Mammary epithelial cell (primary cell): ENCODE results near the gene ARMC10.
"Not testable (repeated sequence)": the region's sequence is repeated elsewhere in the genome, so short reads cannot be mapped to it uniquely, and the experiment has no call there.

ENCODE experiments used
- CTCF ChIP-seq, 2 donors: IDR thresholded peaks in 1 of 2; conservative IDR thresholded peaks in 1 of 2; 2 replicates each; pipeline ENCODE4 v1.5.1; 2011 to 2012; ENCODE audit warnings: inconsistent platforms in 2 of 2, low read length in 2 of 2, mild to moderate bottlenecking in 2 of 2, control low read depth in 1 of 2, low read depth in 1 of 2; ENCODE audit not compliant: insufficient read depth in 1 of 2; ENCODE audit errors: extremely low read depth in 1 of 2
- EZH2 ChIP-seq: IDR thresholded peaks from 2 replicates; pipeline ENCODE4 v1.6.1; 2012; ENCODE audit warnings: low read length, inconsistent platforms, borderline replicate concordance

- not testable (repeated sequence) for TF ChIP-seq CTCF (conservative IDR thresholded peaks at IDR 0.05 in 1 of 2, IDR thresholded peaks at IDR 0.05 in 1 of 2; ENCODE audit: extremely low read depth in 1 of 2, insufficient read depth in 1 of 2, low read depth in 1 of 2, low read length in 2 of 2); EZH2
These were observed 3.3 kb downstream of the ARMC10 start for GRCh38 chr7:103078226-103078625.
